GM19455 (cell line): ENCODE data around the gene CYLD.

Experiments
- ATAC-seq: cut with Tn5 transposase; IDR thresholded peaks from one replicate; pipeline ENCODE4 v1.9.1; 2021; ENCODE audit not compliant: unreplicated experiment

The CYLD gene

GRCh38 chr16:50841081-50841886 lies 99.4 kb downstream of the CYLD start:
- no peak for ATAC-seq

GRCh38 chr16:50842013-50842505 lies 100.2 kb downstream of the CYLD start:
- ATAC-seq: no peak

GRCh38 chr16:50842589-50842988 lies 100.7 kb downstream of the CYLD start:
- ATAC-seq: no peak

GRCh38 chr16:50844840-50845239 lies 103.0 kb downstream of the CYLD start:
- ATAC-seq: no peak

DNA sequence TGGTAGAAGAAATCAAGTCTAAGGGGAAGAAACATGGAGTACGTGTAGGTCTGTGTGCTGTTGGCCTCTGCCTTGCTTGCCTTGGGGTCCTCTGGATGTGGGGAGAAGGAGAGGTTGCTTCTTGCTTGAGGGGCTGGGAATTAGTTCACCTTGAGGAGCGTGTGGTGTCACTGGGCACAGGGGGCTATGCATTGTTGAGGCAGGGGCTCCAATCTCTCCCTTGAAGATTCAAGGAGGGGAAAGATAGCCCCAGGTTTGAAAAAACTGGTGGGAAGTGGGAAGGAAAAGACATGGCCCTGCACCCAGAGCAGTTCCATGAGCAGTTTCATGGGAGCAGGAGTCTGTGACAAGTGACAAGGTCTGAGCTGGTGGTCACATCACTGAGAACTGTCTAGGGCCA lies 103.4 kb downstream of the CYLD start:
- no peak for ATAC-seq

- no peak for ATAC-seq
Measured at GRCh38 chr16:50846511-50846910, 104.6 kb downstream of the CYLD start.

GRCh38 chr16:50847166-50847565 lies 105.3 kb downstream of the CYLD start:
- ATAC-seq: no peak

DNA sequence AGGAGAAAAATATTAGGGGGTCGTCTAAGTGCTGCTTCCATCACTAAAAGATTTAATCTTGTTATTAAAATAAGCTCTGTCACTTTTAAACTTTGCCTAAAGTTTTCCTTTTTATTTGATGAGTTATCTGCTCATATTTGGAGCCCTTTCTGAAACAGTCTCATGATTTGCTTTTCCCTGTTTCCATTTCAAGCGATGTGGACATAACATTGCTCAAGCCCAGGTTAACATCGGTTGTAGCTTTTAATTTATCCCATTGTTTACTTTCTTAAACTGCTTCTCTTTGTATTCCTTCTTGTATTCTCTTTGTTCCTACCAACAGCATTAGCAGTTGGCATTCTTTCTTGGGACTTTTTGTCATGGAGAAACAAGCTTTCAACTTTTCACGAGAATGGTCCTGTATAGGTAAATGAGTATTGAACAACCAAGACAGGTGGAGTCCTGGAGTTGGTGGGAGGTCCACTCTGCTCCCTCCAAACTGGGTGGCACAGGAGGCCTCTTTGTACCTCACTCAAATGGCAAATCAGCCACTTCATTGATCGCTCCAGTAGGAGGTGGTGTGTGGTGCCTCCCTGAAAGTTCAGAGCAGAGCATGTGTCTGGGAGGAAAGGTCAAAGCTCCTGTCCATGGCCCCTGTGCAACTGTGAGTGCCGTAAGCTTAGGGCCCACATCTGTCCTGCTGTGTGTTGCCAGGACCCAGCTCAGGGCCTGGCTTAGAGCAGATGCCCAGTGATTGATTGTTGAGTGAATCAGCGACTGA lies 107.0 kb downstream of the CYLD start:
- ATAC-seq: no peak
